GM18907 (cell line): ENCODE measurements around the gene GNGT1.
A peak's percentile ranks its signal among the peaks of the same experiment; 100 is the strongest.

ENCODE experiments used
- ATAC-seq: cut with Tn5 transposase; IDR thresholded peaks from one replicate; pipeline ENCODE4 v1.9.1; 2021; ENCODE audit warnings: mild to moderate bottlenecking, moderate library complexity; ENCODE audit not compliant: unreplicated experiment

Gene GNGT1

DNA sequence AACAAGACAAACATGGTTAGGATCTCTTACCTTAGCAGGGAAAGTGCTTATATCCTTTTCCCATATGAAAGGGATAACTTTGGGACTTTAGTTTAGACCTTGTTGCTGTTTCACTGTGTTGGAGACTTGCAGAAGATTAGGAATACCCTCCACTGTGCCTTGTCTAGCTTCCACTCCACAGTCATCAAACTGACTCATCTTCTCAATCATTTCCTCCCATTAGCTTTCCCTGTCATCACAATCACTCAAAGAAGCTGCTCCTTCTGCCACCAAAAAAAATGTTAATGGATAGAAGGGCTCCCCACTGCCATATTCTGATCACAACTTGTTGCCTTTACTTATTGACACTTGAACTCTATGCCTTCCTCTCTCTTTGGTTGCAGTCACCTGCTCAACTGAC, 31.9 kb downstream of the GNGT1 start:
- ATAC-seq: no peak

- no peak for ATAC-seq
Measured at GRCh38 chr7:93941945-93942344, 35.6 kb downstream of the GNGT1 start.

GRCh38 chr7:93943816-93944540, 37.6 kb downstream of the GNGT1 start:
- no peak for ATAC-seq

- ATAC-seq: no peak
Measured at GRCh38 chr7:93944673-93945072, 38.3 kb downstream of the GNGT1 start.

- ATAC-seq: no peak
Measured at GRCh38 chr7:93945083-93945482, 38.7 kb downstream of the GNGT1 start.

DNA sequence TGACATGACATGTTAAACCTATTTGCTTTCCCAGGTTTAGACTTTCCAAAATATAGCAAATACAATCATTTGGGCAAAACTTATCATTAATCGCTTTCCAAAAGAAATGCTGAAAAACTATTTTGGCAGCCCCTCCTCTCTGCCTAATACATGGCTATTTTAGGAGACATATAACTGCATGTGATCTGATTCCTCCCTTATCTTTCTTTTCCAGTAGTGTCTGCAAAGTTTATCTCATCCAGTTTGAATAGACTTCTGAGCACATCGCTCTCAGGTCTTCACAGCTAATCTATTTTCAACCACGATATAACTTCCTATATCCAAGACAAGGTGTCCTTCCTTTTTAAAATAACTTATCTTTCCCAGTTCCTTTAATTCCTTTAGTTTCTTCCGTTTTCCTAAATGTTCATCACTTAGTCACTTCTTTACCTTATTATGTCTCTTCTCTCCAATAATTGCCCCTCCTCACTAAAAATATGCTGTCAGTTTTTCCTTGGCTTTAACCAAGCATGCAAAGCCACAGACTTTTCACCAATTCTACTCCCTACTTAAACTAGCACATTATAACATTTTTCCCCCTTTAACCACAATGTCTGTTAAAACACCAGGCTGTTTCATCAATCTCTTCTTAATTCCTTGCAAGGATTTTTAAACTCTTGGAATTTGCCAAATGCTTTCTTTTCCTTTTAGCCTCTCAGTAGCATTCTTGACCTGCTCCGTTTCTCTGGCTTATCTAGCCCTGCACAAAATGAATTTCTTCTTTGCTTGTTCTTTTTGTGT, 39.6 kb downstream of the GNGT1 start:
- no peak for ATAC-seq

DNA sequence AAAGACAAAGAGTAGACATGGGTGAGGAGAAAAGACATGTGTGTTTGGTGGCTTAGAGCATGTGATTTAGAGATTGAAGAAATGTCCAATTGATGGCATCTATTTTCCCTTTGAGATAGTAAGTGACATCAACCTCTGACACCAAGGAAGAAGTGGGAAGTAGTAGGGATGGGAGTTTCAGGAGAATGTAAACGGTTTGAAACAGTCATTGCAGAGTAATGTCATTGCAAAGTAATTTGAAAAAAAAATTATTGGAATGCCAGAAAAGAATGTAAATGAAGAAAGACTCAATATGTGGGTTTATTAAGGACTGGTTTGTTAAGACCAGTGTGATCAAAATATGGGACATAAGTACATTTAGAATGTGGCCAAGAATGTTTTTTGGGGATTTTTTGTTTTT, 41.7 kb downstream of the GNGT1 start:
- ATAC-seq: no peak

DNA sequence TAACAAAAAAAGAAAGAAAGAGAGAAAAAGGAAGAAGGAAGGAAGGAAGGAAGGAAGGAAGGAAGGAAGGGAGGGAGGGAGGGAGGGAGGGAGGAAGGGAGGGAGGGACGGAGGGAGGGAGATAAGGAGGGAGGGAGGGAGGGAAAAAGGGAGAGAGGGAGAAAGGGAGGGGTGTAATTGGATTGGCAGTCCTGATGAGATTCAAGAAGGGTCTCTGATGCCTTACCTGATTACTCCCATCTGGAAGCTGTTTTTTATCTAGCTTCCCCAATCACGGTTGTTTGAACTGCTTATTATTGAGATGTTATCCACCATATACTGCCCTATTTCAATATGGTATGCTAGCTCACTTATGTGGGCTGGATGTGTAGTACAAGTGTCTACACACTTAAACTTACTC, 42.5 kb downstream of the GNGT1 start:
- ATAC-seq: no peak

DNA sequence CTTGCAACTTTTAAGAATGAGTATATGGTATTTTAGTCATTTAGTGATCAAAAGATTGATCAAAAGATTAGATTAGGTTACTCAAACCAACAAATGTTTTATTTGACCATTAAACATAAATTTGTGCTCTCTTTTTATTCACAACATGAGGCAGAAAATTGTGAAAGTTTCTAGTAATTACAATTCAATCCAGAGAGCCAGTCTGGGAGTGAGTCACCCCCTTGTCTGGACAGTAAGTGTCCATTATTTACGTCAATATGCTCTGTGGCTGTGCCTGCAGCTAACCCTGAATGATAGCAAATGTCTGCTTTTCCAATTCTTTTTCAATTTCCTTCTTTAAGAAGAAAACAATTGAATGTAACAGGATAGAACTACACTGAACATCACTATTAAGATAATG, 43.1 kb downstream of the GNGT1 start:
- ATAC-seq: no peak

DNA sequence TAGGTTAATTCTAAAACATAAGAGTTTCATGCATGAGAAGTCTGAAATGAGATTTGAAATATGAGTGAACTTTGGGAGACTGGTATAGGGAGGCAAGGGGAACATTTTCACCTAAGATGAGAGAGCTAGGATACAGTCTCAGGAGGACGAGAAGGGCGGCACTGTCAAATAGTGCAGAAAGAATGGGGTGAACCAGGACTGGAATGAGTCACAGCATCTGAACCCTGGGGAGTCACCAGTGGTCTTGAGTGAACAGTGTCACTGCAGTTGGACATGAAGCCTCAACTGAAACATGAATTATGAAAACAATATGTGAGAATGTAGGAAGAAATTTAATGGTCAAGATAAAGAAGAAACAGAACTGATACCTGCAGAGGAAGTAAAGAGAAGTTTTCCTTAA, 48.9 kb downstream of the GNGT1 start:
- peak; percentile 91 for ATAC-seq

- no peak for ATAC-seq
Measured at GRCh38 chr7:93957767-93958166, 51.4 kb downstream of the GNGT1 start.

DNA sequence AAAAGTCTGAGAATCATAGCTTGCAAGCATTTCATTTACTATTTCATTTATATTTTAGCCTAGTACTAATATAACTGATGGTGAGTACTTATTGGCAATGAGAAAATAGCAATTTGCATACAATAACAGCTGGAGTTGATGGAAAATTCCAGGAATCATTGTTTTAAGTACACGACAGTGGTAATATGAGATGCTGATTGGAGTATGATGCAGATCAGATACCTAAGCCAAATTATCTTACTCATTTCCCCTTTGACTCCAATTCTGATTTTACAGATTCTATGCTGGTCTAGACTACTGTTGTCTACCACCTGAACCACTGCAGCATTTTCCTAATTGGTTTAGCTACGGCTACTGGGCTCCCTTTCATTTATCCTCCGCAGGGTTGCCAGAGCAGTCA, 51.8 kb downstream of the GNGT1 start:
- ATAC-seq: no peak

GRCh38 chr7:93958651-93959050, 52.3 kb downstream of the GNGT1 start:
- ATAC-seq: no peak
